T-helper 2 cell (primary cell): ENCODE results near the gene NHLH2.

ENCODE experiments used
- DNase-seq, 5 experiments: peaks; one replicate each; pipeline versions ENCODE4 v3.0.0 to v3.0.0-alpha.2; 2012 to 2022

Gene NHLH2

GRCh38 chr1:115796897-115797296 lies 44.0 kb downstream of the NHLH2 start:
- DNase-seq = no peak

DNA sequence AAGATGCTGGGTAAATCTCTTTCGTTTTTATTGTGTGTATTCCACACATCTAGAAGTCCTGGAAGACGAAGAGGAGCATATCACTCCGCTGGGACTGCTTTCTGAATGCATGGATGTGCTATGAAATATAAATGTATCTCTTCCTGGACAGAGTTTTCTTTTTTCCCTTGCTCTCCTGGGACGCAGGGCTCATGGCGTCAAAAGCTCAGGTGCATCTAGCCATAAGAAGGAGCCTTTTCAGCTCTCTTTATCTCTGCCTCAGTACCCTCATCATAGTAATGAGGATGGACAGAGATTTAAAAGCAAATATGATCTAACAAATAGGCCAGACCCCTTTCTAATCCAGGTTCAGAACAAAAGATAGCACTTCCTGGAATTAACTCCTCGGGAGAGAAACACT lies 44.9 kb downstream of the NHLH2 start:
- DNase-seq = no peak

- no peak for DNase-seq
These were observed 45.8 kb downstream of the NHLH2 start for GRCh38 chr1:115794976-115795639.

DNA sequence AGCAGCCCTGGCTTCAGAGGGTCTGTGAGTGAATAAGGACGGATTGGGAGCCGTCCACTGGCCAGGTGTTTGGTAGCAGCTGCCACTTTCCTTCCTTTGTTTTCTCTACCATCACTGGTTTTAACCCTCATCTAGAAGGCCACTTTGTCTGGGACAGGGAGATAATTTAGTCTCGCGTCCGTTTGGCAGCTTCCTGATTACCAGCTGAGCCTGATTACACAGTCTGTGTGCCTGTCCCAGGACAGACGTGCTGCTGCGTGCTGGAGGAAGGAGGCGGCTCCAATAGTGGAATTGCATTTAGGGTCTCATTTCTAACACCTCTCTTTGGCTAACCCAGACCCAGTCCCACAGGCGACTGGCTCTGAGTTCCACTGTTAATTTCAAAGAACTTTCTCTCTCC lies 47.8 kb downstream of the NHLH2 start:
- DNase-seq = no peak

DNA sequence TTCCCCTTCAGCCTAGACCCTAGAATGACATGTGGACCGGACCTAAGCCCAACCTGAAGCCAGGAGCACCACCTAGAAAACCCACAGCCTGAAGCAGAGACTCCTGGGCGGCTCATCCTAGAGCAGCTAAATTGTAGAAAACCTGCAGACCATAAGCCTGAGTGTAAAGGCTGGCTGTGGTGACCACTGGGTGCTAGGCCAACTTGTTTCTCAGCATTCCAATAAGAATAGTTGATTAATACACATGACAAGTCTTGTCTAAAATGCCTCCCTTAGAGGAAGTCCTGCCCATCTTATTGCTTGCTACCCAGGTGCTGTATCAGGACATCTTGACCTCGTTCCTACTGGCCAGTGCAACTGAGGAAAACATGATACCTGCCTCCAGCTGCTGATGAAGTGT lies 49.1 kb downstream of the NHLH2 start:
- DNase-seq = no peak

GRCh38 chr1:115790846-115791245 lies 50.1 kb downstream of the NHLH2 start:
- DNase-seq = no peak

DNA sequence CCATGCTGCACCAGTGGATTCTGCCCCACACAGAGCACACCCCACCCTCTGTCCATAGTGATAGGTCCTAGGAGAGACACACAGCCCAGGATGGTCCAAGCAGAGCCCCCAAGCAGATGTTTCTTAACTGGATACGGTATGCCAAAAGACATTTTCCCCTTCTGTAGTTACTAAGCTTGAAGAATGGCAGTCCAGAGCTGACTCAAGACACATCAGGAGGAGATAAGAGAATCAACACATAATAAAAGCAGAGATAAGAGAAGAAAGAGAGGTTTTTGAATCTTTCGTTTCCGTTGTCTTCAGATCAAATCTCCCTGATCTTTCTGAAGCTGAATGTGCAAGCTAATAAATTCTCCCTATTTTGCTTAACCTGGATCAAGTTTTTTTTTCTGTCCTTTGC lies 50.6 kb downstream of the NHLH2 start:
- DNase-seq = peak in 1 of 5 experiments; percentile 3
